ENCODE data around the gene RBBP6. TPM values are rescaled to one million over a fixed set of nuclear protein-coding genes. Genes with fewer than 3 reads are reported as not detected.

RBBP6 gene
- polyA plus RNA-seq, 1 of the 3 experiments (the other 2 are of a cell fraction): 15.1 TPM

GRCh38 chr16:24541233-24541933 lies 2.0 kb downstream of the RBBP6 start:
- peaks cover 8 to 15% of the 10 kb centered on the region in 2 experiments for H3K4me1 ChIP-seq (ENCODE audit: control insufficient read depth in 1 of 2, insufficient read depth in 2 of 2, low read depth in 1 of 2, low read length in 1 of 2)
- peaks cover 70% of the 10 kb centered on the region for H3K79me2 ChIP-seq (ENCODE audit: insufficient read depth)
- no peak for DNase-seq
- peak overlapping the region; percentile 100 for H3K9ac ChIP-seq
- H2AFZ ChIP-seq (ENCODE audit: low read depth): no peak overlapping the region
- H3K27me3 ChIP-seq (ENCODE audit: insufficient read depth): no peaks in the 10 kb centered on the region
- peaks cover 13 to 25% of the 10 kb centered on the region in 2 experiments for H3K36me3 ChIP-seq (replicated peaks in 1 of 2; ENCODE audit: control insufficient read depth in 1 of 2, insufficient read depth in 2 of 2, low read length in 1 of 2)
- peak overlapping the region in 1 of 2 experiments; percentile 95; a peak in 2 of 4 replicates for H3K27ac ChIP-seq (ENCODE audit: low read depth in 2 of 2, low read length in 1 of 2)
- H3K4me3 ChIP-seq (ENCODE audit: low read depth in 2 of 2, low read length in 1 of 2): peak overlapping the region; percentile 89 to 97
- H3K4me2 ChIP-seq: peak overlapping the region; percentile 87
- no peaks in the 10 kb centered on the region for H3K9me2 ChIP-seq
- ChIA-PET POLR2A (interaction anchor here (1.1 kb wide), 1 partner anchor 8 kb away, joined by 3 read pairs; no protein-coding TSS in a partner anchor), CTCF (interaction anchor here (0.6 to 2.3 kb wide), 6 partner anchors 8 to 108 kb away, joined by 3 to 6 read pairs (median 3); no protein-coding TSS in a partner anchor)
- peaks cover 63% of the 10 kb centered on the region for H4K20me1 ChIP-seq (ENCODE audit: insufficient read depth)
- TF ChIP-seq MAX (IDR thresholded peaks at IDR 0.05; ENCODE audit: low read depth) (no peak), POLR2AphosphoS5 (IDR thresholded peaks at IDR 0.05; ENCODE audit: low read depth, low read length) (0 out of 2 replicates have a peak, but pooled peaks have one; percentile 10)
- WGBS (ENCODE audit: low lambda C conversion rate): 2% methylated on average over 7 of the region's 7 CpGs
- H3F3A ChIP-seq (replicated peaks; ENCODE audit: insufficient read depth): no peaks in the 10 kb centered on the region
- no peaks in the 10 kb centered on the region for H3K9me3 ChIP-seq

GRCh38 chr16:24543949-24544348 lies 4.6 kb downstream of the RBBP6 start:
- no peak for DNase-seq
- H2AFZ ChIP-seq (ENCODE audit: low read depth): no peak overlapping the region
- H3K27ac ChIP-seq (ENCODE audit: low read depth in 2 of 2, low read length in 1 of 2): no peak overlapping the region; a peak in 1 of 4 replicates
- H3K36me3 ChIP-seq (replicated peaks in 1 of 2; ENCODE audit: control insufficient read depth in 1 of 2, insufficient read depth in 2 of 2, low read length in 1 of 2): peaks cover 37 to 49% of the 10 kb centered on the region in 2 experiments
- 64% methylated on average over 2 of the region's 2 CpGs for WGBS (ENCODE audit: low lambda C conversion rate)
- TF ChIP-seq USF1 (IDR thresholded peaks at IDR 0.05; ENCODE audit: borderline replicate concordance, low read depth): no peak
- TF ChIP-seq PBX3 (IDR thresholded peaks at IDR 0.05): no peak
- no peak for TF ChIP-seq YY1 (IDR thresholded peaks at IDR 0.05; ENCODE audit: low read depth)
- TF ChIP-seq POLR2AphosphoS5 (IDR thresholded peaks at IDR 0.05; ENCODE audit: low read depth, low read length): no peak
- TF ChIP-seq NFIC (IDR thresholded peaks at IDR 0.05; ENCODE audit: borderline replicate concordance): no peak
- no peak for TF ChIP-seq USF2 (IDR thresholded peaks at IDR 0.05; ENCODE audit: borderline replicate concordance, low read depth, low read length)
- no peak for TF ChIP-seq RAD21 (IDR thresholded peaks at IDR 0.05; ENCODE audit: low read length)
- TF ChIP-seq FOSL2 (IDR thresholded peaks at IDR 0.05; ENCODE audit: borderline replicate concordance, low read depth): no peak
- no peak for TF ChIP-seq IRF3 (IDR thresholded peaks at IDR 0.05; ENCODE audit: low read depth, low read length)
- TF ChIP-seq ZBTB33 (IDR thresholded peaks at IDR 0.05; ENCODE audit: borderline replicate concordance, low read depth): no peak
- no peak for TF ChIP-seq TCF12 (IDR thresholded peaks at IDR 0.05)
- TF ChIP-seq GATA2 (CRISPR knock-in tag; IDR thresholded peaks at IDR 0.05): no peak
- no peak for TF ChIP-seq RXRA (IDR thresholded peaks at IDR 0.05; ENCODE audit: borderline replicate concordance, low read depth)
- H4K20me1 ChIP-seq (ENCODE audit: insufficient read depth): peaks cover 69% of the 10 kb centered on the region
- no peaks in the 10 kb centered on the region for H3F3A ChIP-seq (replicated peaks; ENCODE audit: insufficient read depth)
- H3K4me1 ChIP-seq (ENCODE audit: control insufficient read depth in 1 of 2, insufficient read depth in 2 of 2, low read depth in 1 of 2, low read length in 1 of 2): peaks cover 6 to 15% of the 10 kb centered on the region in 2 experiments
- no peak overlapping the region for H3K9ac ChIP-seq
- H3K9me3 ChIP-seq: no peaks in the 10 kb centered on the region
- ChIA-PET CTCF (interaction anchor here (0.5 to 1.1 kb wide), 3 partner anchors 27 to 681 kb away, joined by 3 read pairs; no protein-coding TSS in a partner anchor), POLR2A (no interaction called here)
- H3K79me2 ChIP-seq (ENCODE audit: insufficient read depth): peaks cover 96% of the 10 kb centered on the region
- H3K4me2 ChIP-seq: peak overlapping the region; percentile 87; the same call in 1 of the 2 replicates
- H3K27me3 ChIP-seq (ENCODE audit: insufficient read depth): no peaks in the 10 kb centered on the region
- H3K4me3 ChIP-seq (ENCODE audit: low read depth in 2 of 2, low read length in 1 of 2): no peak overlapping the region
- H3K9me2 ChIP-seq: no peaks in the 10 kb centered on the region
